C4-2B (cell line): ENCODE measurements around the gene FRMD4A.

Experiments used
- ZFX ChIP-seq: fragments of 450-650 bp; IDR thresholded peaks from 2 replicates; pipeline ENCODE4 v1.6.1; 2017
- TF ChIP-seq, protein P1 (sequence below): fragments of 450-650 bp; conservative IDR thresholded peaks from 2 replicates; pipeline ENCODE4 v1.5.1; 2017; ENCODE audit warnings: mild to moderate bottlenecking

GRCh38 chr10:13938950-13939349 is 391.8 kb downstream of the FRMD4A start:
- TF ChIP-seq, protein P1, sequence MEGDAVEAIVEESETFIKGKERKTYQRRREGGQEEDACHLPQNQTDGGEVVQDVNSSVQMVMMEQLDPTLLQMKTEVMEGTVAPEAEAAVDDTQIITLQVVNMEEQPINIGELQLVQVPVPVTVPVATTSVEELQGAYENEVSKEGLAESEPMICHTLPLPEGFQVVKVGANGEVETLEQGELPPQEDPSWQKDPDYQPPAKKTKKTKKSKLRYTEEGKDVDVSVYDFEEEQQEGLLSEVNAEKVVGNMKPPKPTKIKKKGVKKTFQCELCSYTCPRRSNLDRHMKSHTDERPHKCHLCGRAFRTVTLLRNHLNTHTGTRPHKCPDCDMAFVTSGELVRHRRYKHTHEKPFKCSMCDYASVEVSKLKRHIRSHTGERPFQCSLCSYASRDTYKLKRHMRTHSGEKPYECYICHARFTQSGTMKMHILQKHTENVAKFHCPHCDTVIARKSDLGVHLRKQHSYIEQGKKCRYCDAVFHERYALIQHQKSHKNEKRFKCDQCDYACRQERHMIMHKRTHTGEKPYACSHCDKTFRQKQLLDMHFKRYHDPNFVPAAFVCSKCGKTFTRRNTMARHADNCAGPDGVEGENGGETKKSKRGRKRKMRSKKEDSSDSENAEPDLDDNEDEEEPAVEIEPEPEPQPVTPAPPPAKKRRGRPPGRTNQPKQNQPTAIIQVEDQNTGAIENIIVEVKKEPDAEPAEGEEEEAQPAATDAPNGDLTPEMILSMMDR, result no peak
- no peak for TF ChIP-seq ZFX
